IPS DF 6.9 (cell line): ENCODE results near the gene RBM17.
"Not testable (repeated sequence)": the region's sequence is repeated elsewhere in the genome, so short reads cannot be mapped to it uniquely, and the experiment has no call there.

Experiments used
- DNase-seq: peaks from one replicate; pipeline ENCODE4 v3.0.0-alpha.2; 2013; ENCODE audit warnings: low read depth, low spot score
- H3K27ac ChIP-seq: one replicate; pipeline ENCODE4 v1.5.1; 2013; ENCODE audit warnings: low read length, control low read depth
- H3K27me3 ChIP-seq: 2 replicates; pipeline ENCODE4 v1.6.1; 2013; ENCODE audit warnings: mild to moderate bottlenecking, low read length; ENCODE audit not compliant: control insufficient read depth, insufficient read depth
- H3K36me3 ChIP-seq: 2 replicates; pipeline ENCODE4 v1.6.1; 2013; ENCODE audit warnings: low read length; ENCODE audit not compliant: control insufficient read depth, insufficient read depth
- H3K4me1 ChIP-seq: 2 replicates; pipeline ENCODE4 v1.6.1; 2013; ENCODE audit warnings: low read length; ENCODE audit not compliant: control insufficient read depth, insufficient read depth
- H3K4me3 ChIP-seq: 2 replicates; pipeline ENCODE4 v1.5.1; 2013; ENCODE audit warnings: mild to moderate bottlenecking, low read length
- H3K9me3 ChIP-seq: 2 replicates; pipeline ENCODE4 v1.6.1; 2013; ENCODE audit warnings: low read length, inconsistent platforms; ENCODE audit not compliant: control insufficient read depth, insufficient read depth
- WGBS: extraction: QIAGEN DNeasy Blood & Tissue Kit; methylation state at CpG from one replicate; pipeline ENCODE4 v1.1.7; 2013; ENCODE audit warnings: mixed read lengths, missing lambda C conversion rate; ENCODE audit not compliant: insufficient read length, insufficient coverage; 5-methylcytosine and 5-hydroxymethylcytosine counted together

The RBM17 gene

GRCh38 chr10:6056411-6057135 is 32.3 kb upstream of the RBM17 start:
- Histone ChIP-seq H3K4me1 (no peaks in the 10 kb centered on the region), H3K36me3 (no peaks in the 10 kb centered on the region), H3K27me3 (no peaks in the 10 kb centered on the region), H3K4me3 (no peak overlapping the region), H3K9me3 (no peaks in the 10 kb centered on the region), H3K27ac (no peak overlapping the region)
- no peak for DNase-seq
- WGBS = no CpG with 5 or more reads among the region's 5 CpGs

- H3K9me3 ChIP-seq = no peaks in the 10 kb centered on the region
- no peak overlapping the region for H3K4me3 ChIP-seq
- no peaks in the 10 kb centered on the region for H3K36me3 ChIP-seq
- H3K27ac ChIP-seq = no peak overlapping the region
- no peaks in the 10 kb centered on the region for H3K4me1 ChIP-seq
- no peak for DNase-seq
- no CpG with 5 or more reads among the region's 3 CpGs for WGBS
- H3K27me3 ChIP-seq = no peaks in the 10 kb centered on the region
These were observed 30.0 kb upstream of the RBM17 start for GRCh38 chr10:6058682-6059475.

- Histone ChIP-seq H3K27ac (no peak overlapping the region), H3K36me3 (no peaks in the 10 kb centered on the region), H3K27me3 (no peaks in the 10 kb centered on the region), H3K4me3 (no peak overlapping the region), H3K4me1 (no peaks in the 10 kb centered on the region), H3K9me3 (no peaks in the 10 kb centered on the region)
- no peak for DNase-seq
- no CpG with 5 or more reads among the region's 2 CpGs for WGBS
These were observed 29.3 kb upstream of the RBM17 start for GRCh38 chr10:6059506-6059905.

GRCh38 chr10:6061056-6061455 is 27.8 kb upstream of the RBM17 start:
- no peaks in the 10 kb centered on the region for H3K27me3 ChIP-seq
- WGBS = no CpG with 5 or more reads among the region's 8 CpGs
- H3K4me1 ChIP-seq = no peaks in the 10 kb centered on the region
- H3K9me3 ChIP-seq = no peaks in the 10 kb centered on the region
- no peak overlapping the region for H3K4me3 ChIP-seq
- H3K27ac ChIP-seq = no peak overlapping the region
- H3K36me3 ChIP-seq = no peaks in the 10 kb centered on the region
- no peak for DNase-seq

- Histone ChIP-seq H3K4me1 (no peaks in the 10 kb centered on the region), H3K27ac (no peak within 1 kb of the TSS), H3K4me3 (no peak within 1 kb of the TSS), H3K27me3 (no peaks in the 10 kb centered on the region), H3K9me3 (no peaks in the 10 kb centered on the region), H3K36me3 (no peaks in the 10 kb centered on the region)
- no peak for DNase-seq
- no CpG with 5 or more reads among the region's 18 CpGs for WGBS
These were observed 26.6 kb upstream of the RBM17 start, which contains the start of gene IL2RA for GRCh38 chr10:6062101-6062771. Gene IL2RA, minus strand, starts transcription at chr10:6062367. Its CDS starts 216 bp downstream, at chr10:6062151.

- no peak for DNase-seq
- H3K27me3 ChIP-seq = no peaks in the 10 kb centered on the region
- WGBS = no CpG with 5 or more reads among the region's 7 CpGs
These were observed 24.7 kb upstream of the RBM17 start for GRCh38 chr10:6064119-6064518.

GRCh38 chr10:6064726-6065125 is 24.1 kb upstream of the RBM17 start:
- not testable (repeated sequence) for H3K4me1 ChIP-seq, H3K36me3 ChIP-seq, H3K4me3 ChIP-seq, H3K27me3 ChIP-seq, H3K27ac ChIP-seq, DNase-seq, H3K9me3 ChIP-seq
- WGBS = no CpG with 5 or more reads among the region's 3 CpGs

More at GRCh38 chr10:6064119-6064518, 24.7 kb upstream of the RBM17 start:
- H3K36me3 ChIP-seq = no peaks in the 10 kb centered on the region; the same call in 1 of the 2 replicates
- H3K4me3 ChIP-seq = no peak overlapping the region
- no peak overlapping the region for H3K27ac ChIP-seq
- no peaks in the 10 kb centered on the region for H3K9me3 ChIP-seq
- no peaks in the 10 kb centered on the region for H3K4me1 ChIP-seq

GRCh38 chr10:6065406-6065805 is 23.4 kb upstream of the RBM17 start:
- Histone ChIP-seq H3K36me3 (no peaks in the 10 kb centered on the region; the same call in 1 of the 2 replicates), H3K27ac (no peak overlapping the region), H3K4me1 (no peaks in the 10 kb centered on the region), H3K4me3 (no peak overlapping the region), H3K27me3 (no peaks in the 10 kb centered on the region), H3K9me3 (no peaks in the 10 kb centered on the region)
- no CpG with 5 or more reads among the region's 3 CpGs for WGBS
- DNase-seq = no peak

- no peaks in the 10 kb centered on the region for H3K4me1 ChIP-seq
- H3K27ac ChIP-seq = no peak overlapping the region
- H3K27me3 ChIP-seq = no peaks in the 10 kb centered on the region
- DNase-seq = no peak
- WGBS = no CpG with 5 or more reads among the region's 4 CpGs
- H3K4me3 ChIP-seq = no peak overlapping the region
- H3K9me3 ChIP-seq = no peaks in the 10 kb centered on the region
- H3K36me3 ChIP-seq = no peaks in the 10 kb centered on the region; the same call in 1 of the 2 replicates
These were observed 23.0 kb upstream of the RBM17 start for GRCh38 chr10:6065835-6066234.

GRCh38 chr10:6067457-6067856 is 21.4 kb upstream of the RBM17 start:
- Histone ChIP-seq H3K9me3 (no peaks in the 10 kb centered on the region), H3K27me3 (no peaks in the 10 kb centered on the region), H3K4me1 (no peaks in the 10 kb centered on the region), H3K27ac (no peak overlapping the region), H3K36me3 (no peaks in the 10 kb centered on the region; the same call in 1 of the 2 replicates), H3K4me3 (no peak overlapping the region)
- 100% methylated on average over 1 of the region's 4 CpGs for WGBS
- DNase-seq = no peak
